ENCODE results near the gene GFM1.
"Not testable (repeated sequence)": the region's sequence is repeated elsewhere in the genome, so short reads cannot be mapped to it uniquely, and the experiment has no call there.

The GFM1 gene

DNA sequence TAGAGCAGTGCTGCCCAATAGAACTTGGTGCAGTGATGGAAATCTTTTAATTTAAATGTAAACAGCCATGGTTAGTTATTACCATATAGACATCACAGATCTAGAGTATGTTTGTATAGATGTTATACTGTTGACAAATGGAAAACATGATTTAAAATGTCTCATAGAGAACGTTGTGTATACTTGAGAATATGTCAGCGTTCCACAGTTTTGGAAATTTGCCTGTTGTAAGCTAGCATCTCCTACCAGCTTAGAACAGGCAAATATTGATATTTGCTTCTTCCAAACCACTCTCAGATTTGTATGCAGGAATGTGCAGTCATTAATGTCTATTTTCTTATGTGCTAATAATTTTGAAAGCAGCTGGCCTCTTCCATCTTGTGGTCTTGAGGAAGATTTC is 36.5 kb downstream of the GFM1 start:
- CTCF ChIA-PET: no interaction called here
- POLR2A ChIA-PET: no interaction called here
- no peak for DNase-seq (ENCODE audit: extremely low spot score)
- TF ChIP-seq FOXK2 (IDR thresholded peaks at IDR 0.05) (no peak), SUZ12 (IDR thresholded peaks at IDR 0.05) (no peak), ARNT (IDR thresholded peaks at IDR 0.05) (no peak), L3MBTL2 (conservative IDR thresholded peaks at IDR 0.05) (no peak), HDGF (IDR thresholded peaks at IDR 0.05; ENCODE audit: borderline replicate concordance) (no peak), FOXM1 (IDR thresholded peaks at IDR 0.05; ENCODE audit: borderline replicate concordance) (no peak), SP1 (IDR thresholded peaks at IDR 0.05) (no peak), CTBP1 (IDR thresholded peaks at IDR 0.05; ENCODE audit: borderline replicate concordance) (no peak), NFRKB (IDR thresholded peaks at IDR 0.05) (no peak), TARDBP (IDR thresholded peaks at IDR 0.05) (no peak)
- TF ChIP-seq, protein P1, sequence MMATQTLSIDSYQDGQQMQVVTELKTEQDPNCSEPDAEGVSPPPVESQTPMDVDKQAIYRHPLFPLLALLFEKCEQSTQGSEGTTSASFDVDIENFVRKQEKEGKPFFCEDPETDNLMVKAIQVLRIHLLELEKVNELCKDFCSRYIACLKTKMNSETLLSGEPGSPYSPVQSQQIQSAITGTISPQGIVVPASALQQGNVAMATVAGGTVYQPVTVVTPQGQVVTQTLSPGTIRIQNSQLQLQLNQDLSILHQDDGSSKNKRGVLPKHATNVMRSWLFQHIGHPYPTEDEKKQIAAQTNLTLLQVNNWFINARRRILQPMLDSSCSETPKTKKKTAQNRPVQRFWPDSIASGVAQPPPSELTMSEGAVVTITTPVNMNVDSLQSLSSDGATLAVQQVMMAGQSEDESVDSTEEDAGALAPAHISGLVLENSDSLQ (IDR thresholded peaks at IDR 0.05): no peak

DNA sequence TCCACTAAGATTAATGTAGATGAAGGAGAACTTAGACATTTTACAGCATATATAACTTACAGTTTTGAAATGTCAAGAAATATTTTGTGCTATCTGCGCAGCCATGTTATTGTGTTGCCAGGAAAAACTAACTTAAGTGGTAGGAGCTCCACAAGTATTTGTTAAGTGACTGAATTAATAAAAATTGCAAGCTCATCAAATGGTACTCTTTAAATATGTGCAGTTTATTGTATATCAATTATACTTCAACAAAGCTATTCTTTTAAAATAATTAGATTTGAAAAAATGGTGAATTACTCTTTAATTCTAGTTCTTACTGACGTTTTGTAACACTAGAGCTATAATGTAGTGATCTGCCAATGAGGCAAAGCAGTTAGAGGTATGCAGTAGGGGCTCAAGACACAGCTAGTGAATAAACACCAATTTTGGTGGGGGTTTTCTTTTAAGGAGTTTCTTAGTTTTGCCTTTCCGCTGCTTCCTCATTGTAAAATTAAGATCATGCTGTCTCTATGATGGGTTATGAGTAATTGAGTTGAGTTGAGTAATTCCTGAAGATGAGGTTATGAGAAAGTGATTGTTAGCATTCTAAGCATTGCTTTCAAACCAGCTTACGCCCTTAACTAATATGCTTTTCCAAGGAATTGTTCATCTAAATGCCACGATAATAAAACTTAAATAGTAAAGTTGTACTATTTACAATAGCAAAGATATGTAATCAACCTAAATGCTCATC is 39.1 kb downstream of the GFM1 start:
- POLR2A ChIA-PET: interaction anchor here (0.6 kb wide), 1 partner anchor 40 kb away, joined by 3 read pairs; no protein-coding TSS in a partner anchor
- no peak for DNase-seq (ENCODE audit: extremely low spot score)
- CTCF ChIA-PET: no interaction called here
- TF ChIP-seq SUZ12 (IDR thresholded peaks at IDR 0.05) (no peak), FOXA1 (IDR thresholded peaks at IDR 0.05) (no peak), BHLHE40 (IDR thresholded peaks at IDR 0.05; ENCODE audit: borderline replicate concordance) (no peak), TARDBP (IDR thresholded peaks at IDR 0.05) (no peak), ELF4 (IDR thresholded peaks at IDR 0.05) (no peak)

DNA sequence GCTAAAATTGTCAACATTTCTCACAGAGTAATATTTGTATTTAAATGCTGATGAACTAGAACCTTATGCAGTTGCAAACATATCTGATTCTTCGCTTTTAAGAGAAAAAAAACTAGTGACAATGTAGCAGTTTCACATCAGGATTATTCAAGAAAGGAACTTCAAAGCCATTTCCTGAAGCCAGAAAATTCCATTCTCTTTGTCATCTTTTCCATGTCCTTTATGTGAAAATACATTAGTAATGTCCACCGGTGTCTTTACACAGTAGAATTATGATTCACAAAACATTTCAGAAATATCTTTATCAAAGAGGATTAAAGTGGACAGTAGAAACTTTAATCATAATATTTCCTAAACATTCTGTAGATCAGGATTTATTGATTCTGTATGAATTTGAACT is 40.8 kb downstream of the GFM1 start:
- ChIA-PET CTCF (no interaction called here), POLR2A (no interaction called here)
- no peak for DNase-seq (ENCODE audit: extremely low spot score)

DNA sequence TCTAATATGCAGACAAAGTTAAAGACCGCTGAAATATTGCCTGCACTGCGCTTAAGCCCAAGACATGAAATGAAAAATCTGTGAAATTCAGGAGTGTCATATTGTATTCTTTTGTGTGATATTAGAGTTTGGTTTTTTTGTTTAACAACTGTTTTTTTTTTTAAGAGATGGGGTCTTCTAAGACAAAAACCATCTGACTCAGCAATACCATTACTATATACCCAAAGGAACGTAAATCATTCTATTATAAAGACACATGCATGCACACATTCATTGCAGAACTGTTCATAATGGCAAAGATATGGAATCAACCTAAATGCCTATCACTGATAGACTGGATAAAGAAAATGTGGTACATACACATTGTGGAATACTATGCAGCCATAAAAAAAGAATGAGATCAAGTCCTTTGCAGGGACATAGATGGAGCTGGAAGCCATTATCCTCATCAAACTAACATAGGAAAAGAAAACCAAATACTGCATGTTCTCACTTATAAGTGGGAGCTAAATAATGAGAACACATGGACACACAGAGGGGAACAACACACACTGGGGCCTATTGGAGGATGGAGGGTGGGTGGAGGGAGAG is 49.6 kb downstream of the GFM1 start:
- DNase-seq (ENCODE audit: extremely low spot score); CTCF ChIA-PET; POLR2A ChIA-PET: not testable (repeated sequence)

More for the DNA sequence above, 40.8 kb downstream of the GFM1 start:
- TF ChIP-seq ARNT (IDR thresholded peaks at IDR 0.05) (no peak), CTBP1 (IDR thresholded peaks at IDR 0.05; ENCODE audit: borderline replicate concordance) (no peak), ELF4 (IDR thresholded peaks at IDR 0.05) (no peak), ZNF384 (IDR thresholded peaks at IDR 0.05) (no peak), L3MBTL2 (conservative IDR thresholded peaks at IDR 0.05) (no peak), NFRKB (IDR thresholded peaks at IDR 0.05) (no peak), SP1 (IDR thresholded peaks at IDR 0.05) (no peak), BHLHE40 (IDR thresholded peaks at IDR 0.05; ENCODE audit: borderline replicate concordance) (no peak), LEF1 (IDR thresholded peaks at IDR 0.05; ENCODE audit: borderline replicate concordance) (no peak), FOXA1 (IDR thresholded peaks at IDR 0.05) (no peak), HDGF (IDR thresholded peaks at IDR 0.05; ENCODE audit: borderline replicate concordance) (no peak), TARDBP (IDR thresholded peaks at IDR 0.05) (no peak), FOXM1 (IDR thresholded peaks at IDR 0.05; ENCODE audit: borderline replicate concordance) (no peak), FOXK2 (IDR thresholded peaks at IDR 0.05) (no peak), SUZ12 (IDR thresholded peaks at IDR 0.05) (no peak)
- TF ChIP-seq, protein P1 (IDR thresholded peaks at IDR 0.05): no peak

DNA sequence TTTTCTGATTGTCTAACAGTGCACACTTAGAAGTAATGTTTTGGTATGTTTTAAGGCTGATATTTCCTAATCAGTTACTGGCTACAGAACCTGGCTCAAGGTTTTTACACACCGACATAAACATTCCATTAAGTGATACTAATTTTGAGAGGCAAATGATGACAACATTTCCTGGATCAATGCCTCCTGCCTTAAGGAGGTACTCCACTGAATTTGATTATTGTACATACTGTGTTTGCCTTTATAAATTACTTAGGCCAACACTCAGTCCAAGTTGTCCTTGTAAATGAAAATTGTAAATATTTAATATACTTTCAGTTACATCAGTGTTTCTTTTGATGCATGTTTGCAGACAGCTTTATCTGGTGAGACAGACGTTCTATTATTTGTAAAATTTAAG is 52.3 kb downstream of the GFM1 start:
- no peak for DNase-seq (ENCODE audit: extremely low spot score)
- POLR2A ChIA-PET: no interaction called here
- CTCF ChIA-PET: no interaction called here
- no peak for TF ChIP-seq ARNT (IDR thresholded peaks at IDR 0.05)
- no peak for TF ChIP-seq FOXK2 (IDR thresholded peaks at IDR 0.05)

DNA sequence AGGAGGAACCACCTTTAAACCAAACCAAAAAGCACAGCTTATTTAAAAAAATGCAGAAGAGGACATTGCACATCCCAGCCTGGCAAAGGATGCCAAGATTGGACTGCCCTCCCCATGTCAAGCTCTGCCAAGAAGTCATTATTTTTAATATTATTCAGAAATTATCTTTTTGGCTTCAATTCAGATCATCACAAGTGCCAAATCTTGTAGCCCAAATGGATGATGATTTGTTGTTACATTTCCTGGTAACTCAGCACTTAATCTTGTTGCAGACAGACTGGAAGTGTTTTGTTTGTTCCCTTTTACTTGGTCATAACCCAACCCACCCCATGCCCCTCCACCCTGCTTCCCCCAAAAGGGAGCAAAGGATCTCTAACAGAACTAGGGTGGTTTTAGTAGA is 56.2 kb downstream of the GFM1 start:
- CTCF ChIA-PET: no interaction called here
- TF ChIP-seq FOXA1 (IDR thresholded peaks at IDR 0.05): no peak
- DNase-seq (ENCODE audit: extremely low spot score): no peak
- POLR2A ChIA-PET: no interaction called here

DNA sequence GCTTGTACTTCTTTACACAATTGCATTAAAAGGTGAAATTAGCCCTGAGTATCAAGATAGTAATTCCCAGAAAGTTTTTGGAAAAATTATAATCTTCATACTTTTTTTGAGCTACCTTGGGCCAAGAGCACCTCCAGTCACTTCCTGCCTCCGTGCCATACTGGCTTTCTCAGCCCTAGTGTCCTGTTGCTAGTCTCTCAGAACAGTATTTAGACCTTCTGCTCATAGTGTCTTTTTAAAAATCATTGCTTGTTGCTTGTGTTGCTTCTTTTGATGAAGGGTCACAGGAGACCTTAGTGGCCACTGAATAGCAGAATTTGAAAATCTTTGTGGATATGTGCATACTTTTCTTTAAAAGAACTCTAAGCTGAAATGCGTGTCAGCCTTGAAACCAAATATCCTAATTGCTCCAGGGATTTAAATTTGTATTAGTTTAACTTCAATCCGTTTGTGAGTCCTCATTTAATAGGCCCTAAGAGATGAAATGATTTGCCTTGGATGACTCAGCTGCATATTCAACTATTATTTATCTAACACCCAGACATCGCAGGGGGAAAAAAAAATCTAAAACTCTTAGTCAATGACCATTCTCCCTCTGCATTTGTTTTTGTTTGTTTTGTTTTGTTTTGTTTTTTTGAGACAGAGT is 57.2 kb downstream of the GFM1 start:
- DNase-seq (ENCODE audit: extremely low spot score): no peak
- POLR2A ChIA-PET: no interaction called here
- TF ChIP-seq NFRKB (IDR thresholded peaks at IDR 0.05) (no peak), FOXA1 (IDR thresholded peaks at IDR 0.05) (no peak), L3MBTL2 (conservative IDR thresholded peaks at IDR 0.05) (no peak), LEF1 (IDR thresholded peaks at IDR 0.05; ENCODE audit: borderline replicate concordance) (no peak), ELF4 (IDR thresholded peaks at IDR 0.05) (no peak), FOXK2 (IDR thresholded peaks at IDR 0.05) (no peak)
- TF ChIP-seq, protein P1 (IDR thresholded peaks at IDR 0.05): no peak
- CTCF ChIA-PET: no interaction called here

Data from HEK293T (cell line).